ENCODE data around the gene CTAG1B.

DNA sequence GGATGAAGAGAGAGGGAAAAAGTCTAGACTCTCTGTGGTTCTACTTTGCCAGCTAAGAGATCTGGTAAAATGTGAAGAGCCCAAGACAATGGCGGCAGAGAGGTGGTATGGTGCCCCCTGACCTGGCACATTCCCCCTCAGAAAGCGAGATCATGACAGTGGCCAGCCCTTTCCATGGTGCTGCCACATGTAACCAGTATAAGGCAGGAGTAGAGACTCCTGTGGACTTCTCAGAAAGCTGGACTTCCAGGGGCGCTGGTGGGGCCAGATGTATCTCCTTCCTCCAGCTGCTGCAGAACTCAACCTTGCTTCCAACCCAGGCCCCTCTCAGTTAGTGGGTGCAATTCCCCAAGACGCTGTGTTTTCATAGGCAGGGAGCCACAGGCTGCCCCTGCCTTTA lies 24.6 kb downstream of the CTAG1B start:
- TF ChIP-seq, protein P1, sequence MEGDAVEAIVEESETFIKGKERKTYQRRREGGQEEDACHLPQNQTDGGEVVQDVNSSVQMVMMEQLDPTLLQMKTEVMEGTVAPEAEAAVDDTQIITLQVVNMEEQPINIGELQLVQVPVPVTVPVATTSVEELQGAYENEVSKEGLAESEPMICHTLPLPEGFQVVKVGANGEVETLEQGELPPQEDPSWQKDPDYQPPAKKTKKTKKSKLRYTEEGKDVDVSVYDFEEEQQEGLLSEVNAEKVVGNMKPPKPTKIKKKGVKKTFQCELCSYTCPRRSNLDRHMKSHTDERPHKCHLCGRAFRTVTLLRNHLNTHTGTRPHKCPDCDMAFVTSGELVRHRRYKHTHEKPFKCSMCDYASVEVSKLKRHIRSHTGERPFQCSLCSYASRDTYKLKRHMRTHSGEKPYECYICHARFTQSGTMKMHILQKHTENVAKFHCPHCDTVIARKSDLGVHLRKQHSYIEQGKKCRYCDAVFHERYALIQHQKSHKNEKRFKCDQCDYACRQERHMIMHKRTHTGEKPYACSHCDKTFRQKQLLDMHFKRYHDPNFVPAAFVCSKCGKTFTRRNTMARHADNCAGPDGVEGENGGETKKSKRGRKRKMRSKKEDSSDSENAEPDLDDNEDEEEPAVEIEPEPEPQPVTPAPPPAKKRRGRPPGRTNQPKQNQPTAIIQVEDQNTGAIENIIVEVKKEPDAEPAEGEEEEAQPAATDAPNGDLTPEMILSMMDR (IDR thresholded peaks at IDR 0.05): no peak
- no peak for TF ChIP-seq EP300 (IDR thresholded peaks at IDR 0.05)
